AG20443 (cell line): ENCODE measurements around the gene FUT6.

Experiments used
- DNase-seq: peaks from one replicate; pipeline ENCODE4 v3.0.0; 2012; ENCODE audit warnings: low spot score, mixed read lengths

The FUT6 gene

GRCh38 chr19:5804516-5805461 is 34.7 kb downstream of the FUT6 start, which contains the start of gene NRTN:
Gene NRTN, plus strand, starts transcription at chr19:5805067. Its CDS starts 19,099 bp downstream, at chr19:5824166.
- peak; percentile 56 for DNase-seq

GRCh38 chr19:5803752-5804515 is 35.6 kb downstream of the FUT6 start:
- peak; percentile 97 for DNase-seq

- no peak for DNase-seq
These were observed 36.1 kb downstream of the FUT6 start for GRCh38 chr19:5803441-5803751.

GRCh38 chr19:5801796-5802619 is 37.5 kb downstream of the FUT6 start:
- no peak for DNase-seq

- no peak for DNase-seq
These were observed 38.9 kb downstream of the FUT6 start for GRCh38 chr19:5800361-5801270.

- no peak for DNase-seq
These were observed 40.0 kb downstream of the FUT6 start for GRCh38 chr19:5799247-5800241.

GRCh38 chr19:5798244-5798643 is 41.3 kb downstream of the FUT6 start:
- DNase-seq, result no peak

GRCh38 chr19:5795382-5795919 is 44.1 kb downstream of the FUT6 start:
- no peak for DNase-seq

GRCh38 chr19:5793188-5793587 is 46.3 kb downstream of the FUT6 start:
- no peak for DNase-seq

- DNase-seq, result no peak
These were observed 47.3 kb downstream of the FUT6 start for GRCh38 chr19:5792224-5792623.

- DNase-seq, result peak; percentile 98
These were observed 48.7 kb downstream of the FUT6 start, which contains the start of gene DUS3L for GRCh38 chr19:5790559-5791520. Gene DUS3L, minus strand, starts transcription at chr19:5791163. Its CDS starts 22 bp downstream, at chr19:5791141.

GRCh38 chr19:5789886-5790558 is 49.5 kb downstream of the FUT6 start:
- DNase-seq, result no peak

- no peak for DNase-seq
These were observed 50.1 kb downstream of the FUT6 start for GRCh38 chr19:5789351-5789761.

- no peak for DNase-seq
These were observed 51.1 kb downstream of the FUT6 start for GRCh38 chr19:5788422-5788821.

GRCh38 chr19:5787409-5788182 is 51.9 kb downstream of the FUT6 start:
- no peak for DNase-seq

GRCh38 chr19:5786593-5787408 is 52.7 kb downstream of the FUT6 start:
- DNase-seq, result no peak
